KMS-11 (cell line): ENCODE results near the gene SH3BP2.
"Not testable (repeated sequence)": the region's sequence is repeated elsewhere in the genome, so short reads cannot be mapped to it uniquely, and the experiment has no call there.

ENCODE experiments used
- H2AFZ ChIP-seq: fragments of 200-600 bp; sonication (generic); 2 replicates; pipeline ENCODE4 v1.6.1; 2016; ENCODE audit warnings: antibody characterized with exemption, mixed run types, low read depth
- H3K27ac ChIP-seq: fragments of 200-600 bp; sonication (generic); 2 replicates; pipeline ENCODE4 v1.6.1; 2016; ENCODE audit warnings: mild to moderate bottlenecking, mixed run types
- H3K27me3 ChIP-seq: fragments of 200-600 bp; sonication (generic); 2 replicates; pipeline ENCODE4 v1.6.1; 2017; ENCODE audit warnings: mild to moderate bottlenecking, low read depth, mixed run types, moderate library complexity; ENCODE audit not compliant: insufficient read depth
- H3K36me3 ChIP-seq: fragments of 200-600 bp; sonication (generic); 2 replicates; pipeline ENCODE4 v1.6.1; 2017; ENCODE audit warnings: mild to moderate bottlenecking, mixed run types; ENCODE audit not compliant: insufficient read depth
- H3K4me1 ChIP-seq: fragments of 200-600 bp; sonication (generic); 2 replicates; pipeline ENCODE4 v1.6.1; 2016; ENCODE audit warnings: mild to moderate bottlenecking, low read depth, mixed run types; ENCODE audit not compliant: poor library complexity, severe bottlenecking
- H3K4me2 ChIP-seq: fragments of 200-600 bp; sonication (generic); 2 replicates; pipeline ENCODE4 v1.7.0; 2016; ENCODE audit warnings: mild to moderate bottlenecking, mixed run types
- H3K4me3 ChIP-seq: fragments of 200-600 bp; sonication (generic); IDR thresholded peaks from 2 replicates; pipeline ENCODE4 v1.6.1; 2017; ENCODE audit warnings: low read depth, low read length, mixed read lengths; ENCODE audit not compliant: insufficient read depth
- H3K79me2 ChIP-seq: fragments of 200-600 bp; sonication (generic); 2 replicates; pipeline ENCODE4 v1.6.1; 2016; ENCODE audit warnings: low read depth, mixed run types; ENCODE audit not compliant: insufficient read depth
- H3K9ac ChIP-seq: fragments of 200-600 bp; sonication (generic); 2 replicates; pipeline ENCODE4 v1.6.1; 2016; ENCODE audit warnings: mild to moderate bottlenecking, mixed run types
- H4K20me1 ChIP-seq: fragments of 200-600 bp; sonication (generic); 2 replicates; pipeline ENCODE4 v1.6.1; 2016; ENCODE audit warnings: mild to moderate bottlenecking, mixed run types; ENCODE audit not compliant: insufficient read depth
- CTCF ChIP-seq: fragments of 200-600 bp; sonication (generic); conservative IDR thresholded peaks from 2 replicates; pipeline ENCODE4 v1.6.1; 2017; ENCODE audit warnings: low read depth, mild to moderate bottlenecking, antibody characterized with exemption, low read length, moderate library complexity, mixed read lengths

Gene SH3BP2

GRCh38 chr4:2757426-2757825 lies 35.5 kb upstream of the SH3BP2 start:
- Histone ChIP-seq H4K20me1 (no peaks in the 10 kb centered on the region), H3K36me3 (no peaks in the 10 kb centered on the region), H2AFZ (no peak overlapping the region), H3K27ac (no peak overlapping the region), H3K4me3 (no peak overlapping the region), H3K27me3 (no peaks in the 10 kb centered on the region), H3K4me1 (peaks cover 4% of the 10 kb centered on the region), H3K4me2 (no peak overlapping the region), H3K79me2 (peaks cover 6% of the 10 kb centered on the region; the same call in 1 of the 2 replicates), H3K9ac (no peak overlapping the region)
- no peak for TF ChIP-seq CTCF

- Histone ChIP-seq H3K9ac (no peak overlapping the region), H3K27me3 (no peaks in the 10 kb centered on the region), H3K27ac (no peak overlapping the region), H3K79me2 (no peaks in the 10 kb centered on the region), H3K4me3 (no peak overlapping the region), H3K4me1 (peaks cover 10% of the 10 kb centered on the region), H4K20me1 (no peaks in the 10 kb centered on the region), H2AFZ (no peak overlapping the region), H3K4me2 (no peak overlapping the region), H3K36me3 (no peaks in the 10 kb centered on the region)
- no peak for TF ChIP-seq CTCF
Measured at GRCh38 chr4:2761035-2761923, 31.6 kb upstream of the SH3BP2 start.

- H3K27me3 ChIP-seq, result no peaks in the 10 kb centered on the region
- no peak overlapping the region for H3K9ac ChIP-seq
- H3K27ac ChIP-seq, result no peak overlapping the region
- no peak overlapping the region for H3K4me3 ChIP-seq
- no peak overlapping the region for H3K4me2 ChIP-seq
- peaks cover 10% of the 10 kb centered on the region for H3K4me1 ChIP-seq
- H2AFZ ChIP-seq, result no peak overlapping the region
- no peaks in the 10 kb centered on the region for H3K36me3 ChIP-seq
- no peak for TF ChIP-seq CTCF
- no peaks in the 10 kb centered on the region for H4K20me1 ChIP-seq
- no peaks in the 10 kb centered on the region for H3K79me2 ChIP-seq
Measured at GRCh38 chr4:2762048-2762447, 30.8 kb upstream of the SH3BP2 start.

- H3K79me2 ChIP-seq, H2AFZ ChIP-seq, H4K20me1 ChIP-seq, H3K9ac ChIP-seq, H3K27ac ChIP-seq, H3K4me2 ChIP-seq, H3K4me3 ChIP-seq, H3K27me3 ChIP-seq, H3K36me3 ChIP-seq: not testable (repeated sequence)
- peaks cover 10% of the 10 kb centered on the region for H3K4me1 ChIP-seq
Measured at GRCh38 chr4:2762486-2763370, 30.2 kb upstream of the SH3BP2 start.
